ENCODE results near the gene HOXA3. TPM values are rescaled to one million over a fixed set of nuclear protein-coding genes. Genes with fewer than 3 reads are reported as not detected.

The HOXA3 gene
- total and polyA plus RNA-seq, 9 donors, result 0.36 to 50.9 (median 2.3) TPM

GRCh38 chr7:27082171-27082570 lies 70.2 kb downstream of the HOXA3 start:
- H3K4me1 ChIP-seq (ENCODE audit: insufficient read depth), result no peaks in the 10 kb centered on the region
- H3K27me3 ChIP-seq, result no peaks in the 10 kb centered on the region
- H3K27ac ChIP-seq, result no peak overlapping the region
- H3K9me3 ChIP-seq, result no peaks in the 10 kb centered on the region
- TF ChIP-seq POLR2A (IDR thresholded peaks at IDR 0.05), result no peak
- no peak for TF ChIP-seq EP300 (IDR thresholded peaks at IDR 0.05)
- TF ChIP-seq, protein P1, sequence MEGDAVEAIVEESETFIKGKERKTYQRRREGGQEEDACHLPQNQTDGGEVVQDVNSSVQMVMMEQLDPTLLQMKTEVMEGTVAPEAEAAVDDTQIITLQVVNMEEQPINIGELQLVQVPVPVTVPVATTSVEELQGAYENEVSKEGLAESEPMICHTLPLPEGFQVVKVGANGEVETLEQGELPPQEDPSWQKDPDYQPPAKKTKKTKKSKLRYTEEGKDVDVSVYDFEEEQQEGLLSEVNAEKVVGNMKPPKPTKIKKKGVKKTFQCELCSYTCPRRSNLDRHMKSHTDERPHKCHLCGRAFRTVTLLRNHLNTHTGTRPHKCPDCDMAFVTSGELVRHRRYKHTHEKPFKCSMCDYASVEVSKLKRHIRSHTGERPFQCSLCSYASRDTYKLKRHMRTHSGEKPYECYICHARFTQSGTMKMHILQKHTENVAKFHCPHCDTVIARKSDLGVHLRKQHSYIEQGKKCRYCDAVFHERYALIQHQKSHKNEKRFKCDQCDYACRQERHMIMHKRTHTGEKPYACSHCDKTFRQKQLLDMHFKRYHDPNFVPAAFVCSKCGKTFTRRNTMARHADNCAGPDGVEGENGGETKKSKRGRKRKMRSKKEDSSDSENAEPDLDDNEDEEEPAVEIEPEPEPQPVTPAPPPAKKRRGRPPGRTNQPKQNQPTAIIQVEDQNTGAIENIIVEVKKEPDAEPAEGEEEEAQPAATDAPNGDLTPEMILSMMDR (IDR thresholded peaks at IDR 0.05), result no peak
- no peaks in the 10 kb centered on the region for H3K36me3 ChIP-seq
- intact Hi-C loops (cut with DNase I), result no loop called here
- 86 to 92% (median 88%) methylated on average over 1 of the region's 1 CpG for WGBS, 3 donors
- no peak for DNase-seq
- no peak overlapping the region for H3K4me3 ChIP-seq

GRCh38 chr7:27080844-27081436 lies 71.4 kb downstream of the HOXA3 start:
- WGBS, 3 donors, result 57 to 67% (median 63%) methylated on average over 4 of the region's 4 CpGs
- intact Hi-C loops (cut with DNase I), result no loop called here
- TF ChIP-seq POLR2A (IDR thresholded peaks at IDR 0.05) (no peak), EP300 (IDR thresholded peaks at IDR 0.05) (no peak)
- TF ChIP-seq, protein P1 (IDR thresholded peaks at IDR 0.05), result no peak

GRCh38 chr7:27079234-27079975 lies 73.0 kb downstream of the HOXA3 start:
- intact Hi-C loops (cut with DNase I), result no loop called here
- no peak for DNase-seq
- no peaks in the 10 kb centered on the region for H3K4me1 ChIP-seq (ENCODE audit: insufficient read depth)
- H3K4me3 ChIP-seq, result no peak overlapping the region
- H3K36me3 ChIP-seq, result no peaks in the 10 kb centered on the region
- WGBS, 3 donors, result 92 to 93% (median 93%) methylated on average over 1 of the region's 1 CpG
- H3K27ac ChIP-seq, result no peak overlapping the region
- peaks cover 0 to 4% of the 10 kb centered on the region in 2 donors for H3K9me3 ChIP-seq
- H3K27me3 ChIP-seq, result no peaks in the 10 kb centered on the region
- TF ChIP-seq, protein P1 (IDR thresholded peaks at IDR 0.05), result no peak
- no peak for TF ChIP-seq POLR2A (IDR thresholded peaks at IDR 0.05)
- TF ChIP-seq EP300 (IDR thresholded peaks at IDR 0.05), result no peak

More at GRCh38 chr7:27080844-27081436, 71.4 kb downstream of the HOXA3 start:
- no peaks in the 10 kb centered on the region for H3K4me1 ChIP-seq (ENCODE audit: insufficient read depth)
- no peak overlapping the region for H3K27ac ChIP-seq
- no peak for DNase-seq
- no peaks in the 10 kb centered on the region for H3K9me3 ChIP-seq
- H3K36me3 ChIP-seq, result no peaks in the 10 kb centered on the region
- H3K4me3 ChIP-seq, result no peak overlapping the region
- H3K27me3 ChIP-seq, result no peaks in the 10 kb centered on the region

DNA sequence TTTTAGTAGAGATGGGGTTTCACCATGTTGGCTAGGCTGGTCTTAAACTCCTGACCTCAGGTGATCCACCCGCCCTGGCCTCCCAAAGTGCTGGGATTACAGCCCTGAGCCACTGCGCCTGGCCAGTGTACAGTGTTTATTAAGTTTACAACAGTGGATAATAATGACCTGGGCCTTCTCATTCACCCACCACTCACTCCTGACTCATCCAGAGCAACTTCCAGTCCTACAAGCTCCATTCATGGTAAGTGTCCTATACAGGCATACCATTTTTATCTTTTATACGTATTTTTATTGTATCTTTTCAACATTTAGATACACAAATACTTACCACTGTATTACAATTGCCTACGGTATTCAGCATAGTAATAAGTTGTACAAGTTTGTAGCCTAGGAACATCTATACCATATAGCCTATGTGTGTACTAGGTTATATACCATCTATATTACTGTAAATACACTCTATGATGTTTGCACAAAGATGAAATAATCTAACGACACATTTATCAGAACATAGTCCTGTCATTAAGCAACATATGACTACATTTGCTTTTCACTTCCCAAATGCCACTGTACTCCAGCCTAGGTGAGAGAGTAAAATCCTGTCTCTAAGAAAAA lies 73.7 kb downstream of the HOXA3 start:
- WGBS, 3 donors, result 94 to 96% (median 95%) methylated on average over 5 of the region's 5 CpGs
- Histone ChIP-seq H3K4me3 (no peak overlapping the region), H3K27me3 (no peaks in the 10 kb centered on the region), H3K9me3 (peaks cover 0 to 4% of the 10 kb centered on the region in 2 donors), H3K4me1 (ENCODE audit: insufficient read depth) (no peaks in the 10 kb centered on the region), H3K36me3 (no peaks in the 10 kb centered on the region), H3K27ac (no peak overlapping the region)
- intact Hi-C loops (cut with DNase I), result no loop called here
- TF ChIP-seq, protein P1 (IDR thresholded peaks at IDR 0.05), result no peak
- TF ChIP-seq EP300 (IDR thresholded peaks at IDR 0.05) (no peak), POLR2A (IDR thresholded peaks at IDR 0.05) (no peak)
- no peak for DNase-seq

Data from ovary (tissue), 9 donors.